Right ventricle myocardium superior (tissue), 1 donor: ENCODE measurements around the gene RNF138. TPM values are rescaled to one million over a fixed set of nuclear protein-coding genes. Genes with fewer than 3 reads are reported as not detected.
"Not testable (repeated sequence)": the region's sequence is repeated elsewhere in the genome, so short reads cannot be mapped to it uniquely, and the experiment has no call there.

Experiments
- ATAC-seq: fragments of 200-7000 bp; cut with Tn5 transposase; one replicate; pipeline ENCODE4 v1.9.1; 2020; ENCODE audit warnings: mild to moderate bottlenecking; ENCODE audit not compliant: poor library complexity
- DNase-seq: peaks from one replicate; pipeline ENCODE4 v3.0.0-alpha.2; 2020
- intact Hi-C: fragments of 100-400 bp; cut with DNase I; formaldehyde crosslinking; loops from one replicate; pipeline ENCODE4 v1.11.2; 2022
- long read RNA-seq: library from polyadenylated mRNA; unstranded; transcript quantifications from one replicate; pipeline ENCODE4 v2.0.0, GENCODE V29; 2021
- total RNA-seq: library from RNA; stranded (reverse); fragmentation: NEBNext Ultra II Directional; extraction: Animal tissue kit (Norgen Biotek cat#: 25700); gene quantifications from one replicate; pipeline ENCODE4 v1.2.1, GENCODE V29; 2021
- donor health status: DM: no; HTN: yes; CAD: no; lungs with severe emphysema.

The RNF138 gene, protein sequence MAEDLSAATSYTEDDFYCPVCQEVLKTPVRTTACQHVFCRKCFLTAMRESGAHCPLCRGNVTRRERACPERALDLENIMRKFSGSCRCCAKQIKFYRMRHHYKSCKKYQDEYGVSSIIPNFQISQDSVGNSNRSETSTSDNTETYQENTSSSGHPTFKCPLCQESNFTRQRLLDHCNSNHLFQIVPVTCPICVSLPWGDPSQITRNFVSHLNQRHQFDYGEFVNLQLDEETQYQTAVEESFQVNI
- 8.9 TPM for total RNA-seq
- long read RNA-seq, partial matches to known transcripts, result 3 of 9 reads
- long read RNA-seq, other reads (novel, unspliced or antisense), result 2 of 9 reads

GRCh38 chr18:32091724-32092421, at the start of gene RNF138:
TSS of gene RNF138 (plus strand) at chr18:32091874. CDS start at chr18:32092777, 903 bp downstream.
- intact Hi-C loops, result no loop called here
- DNase-seq (peak; percentile 93), ATAC-seq (peak; percentile 81)

- intact Hi-C loops, result no loop called here
- ATAC-seq (no peak), DNase-seq (no peak)
Measured at GRCh38 chr18:32042337-32042736, 49.3 kb upstream of the RNF138 start.

- intact Hi-C loops, result no loop called here
- peak; percentile 66 for DNase-seq
- peak; percentile 90 for ATAC-seq
Measured at GRCh38 chr18:32048507-32049091, 43.1 kb upstream of the RNF138 start.

DNA sequence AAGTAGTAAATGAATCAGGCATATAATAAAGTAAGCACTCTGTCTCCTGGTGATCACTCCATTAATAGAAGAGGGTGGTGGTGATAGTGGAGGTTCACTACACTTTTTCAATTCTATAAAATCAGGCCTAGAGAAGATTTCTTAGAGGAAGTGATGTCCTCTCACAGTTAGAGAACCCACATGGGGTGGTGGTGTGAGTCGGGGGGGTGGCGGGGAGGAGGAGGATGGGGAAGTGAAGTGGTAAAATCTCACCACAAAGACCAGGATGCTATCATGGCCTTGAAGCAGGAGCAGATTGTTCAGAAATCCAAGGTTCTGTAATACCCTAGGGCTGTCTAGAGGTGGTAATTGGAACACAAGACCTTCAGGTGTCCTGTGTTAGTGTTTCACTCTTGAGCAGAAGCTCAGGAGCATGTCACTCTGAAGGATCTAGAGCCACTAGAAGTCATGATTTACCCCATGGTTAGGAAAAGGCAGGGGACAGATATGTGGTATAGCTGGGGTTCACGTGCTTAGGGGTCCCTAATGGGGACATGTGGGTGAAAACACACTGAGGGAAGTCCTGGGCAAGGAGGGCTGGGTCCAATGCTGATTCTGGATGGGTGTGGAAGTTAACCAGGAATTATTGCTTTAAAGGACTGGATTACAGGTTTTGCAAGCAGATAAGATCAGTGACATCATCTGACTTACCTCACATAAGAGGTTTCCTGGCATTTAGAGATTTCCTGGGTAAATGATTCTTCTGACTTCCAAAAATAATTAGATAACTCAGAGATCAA, 42.1 kb upstream of the RNF138 start:
- intact Hi-C loops, result no loop called here
- ATAC-seq, result peak; percentile 66
- DNase-seq, result peak; percentile 68

DNA sequence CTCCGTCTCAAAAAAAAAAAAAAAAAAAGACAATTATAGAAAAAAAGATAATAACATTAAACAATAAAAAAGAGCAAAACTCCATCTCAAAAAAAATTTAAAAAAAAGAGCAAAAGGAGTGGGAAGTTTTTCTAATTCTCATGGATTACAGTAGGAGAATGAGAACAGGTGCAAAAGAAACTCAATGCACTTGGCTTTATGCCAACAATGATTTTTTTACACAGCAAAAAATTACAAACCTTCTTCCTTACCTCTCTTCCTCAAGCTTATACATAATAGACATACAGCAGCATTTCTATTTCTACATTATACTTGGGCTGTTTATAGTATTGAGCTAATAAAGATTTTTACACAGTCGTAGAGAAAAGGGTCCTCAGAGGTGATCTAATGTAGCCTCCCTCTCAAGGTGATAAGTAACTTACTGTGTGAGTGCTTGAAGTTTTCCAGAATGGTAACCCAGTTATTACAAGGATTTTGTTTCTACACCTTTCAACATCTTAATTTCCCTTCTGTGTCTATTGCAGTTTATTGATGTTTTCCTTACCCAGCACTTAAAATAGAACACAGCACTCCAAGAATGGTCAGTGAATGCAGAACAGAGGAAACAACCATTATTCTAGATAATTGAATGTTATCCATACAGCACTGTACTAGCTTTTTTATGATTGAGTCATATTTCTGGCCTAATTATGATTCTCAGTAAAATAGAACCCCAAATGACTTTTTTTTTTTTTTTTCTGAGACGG, 34.9 kb upstream of the RNF138 start:
- intact Hi-C loops, result no loop called here
- DNase-seq (no peak), ATAC-seq (no peak)

GRCh38 chr18:32057624-32058165, 34.0 kb upstream of the RNF138 start:
- ATAC-seq (no peak), DNase-seq (no peak)
- intact Hi-C loops, result no loop called here

GRCh38 chr18:32060026-32060425, 31.6 kb upstream of the RNF138 start:
- DNase-seq (no peak), ATAC-seq (no peak)
- intact Hi-C loops, result no loop called here

DNA sequence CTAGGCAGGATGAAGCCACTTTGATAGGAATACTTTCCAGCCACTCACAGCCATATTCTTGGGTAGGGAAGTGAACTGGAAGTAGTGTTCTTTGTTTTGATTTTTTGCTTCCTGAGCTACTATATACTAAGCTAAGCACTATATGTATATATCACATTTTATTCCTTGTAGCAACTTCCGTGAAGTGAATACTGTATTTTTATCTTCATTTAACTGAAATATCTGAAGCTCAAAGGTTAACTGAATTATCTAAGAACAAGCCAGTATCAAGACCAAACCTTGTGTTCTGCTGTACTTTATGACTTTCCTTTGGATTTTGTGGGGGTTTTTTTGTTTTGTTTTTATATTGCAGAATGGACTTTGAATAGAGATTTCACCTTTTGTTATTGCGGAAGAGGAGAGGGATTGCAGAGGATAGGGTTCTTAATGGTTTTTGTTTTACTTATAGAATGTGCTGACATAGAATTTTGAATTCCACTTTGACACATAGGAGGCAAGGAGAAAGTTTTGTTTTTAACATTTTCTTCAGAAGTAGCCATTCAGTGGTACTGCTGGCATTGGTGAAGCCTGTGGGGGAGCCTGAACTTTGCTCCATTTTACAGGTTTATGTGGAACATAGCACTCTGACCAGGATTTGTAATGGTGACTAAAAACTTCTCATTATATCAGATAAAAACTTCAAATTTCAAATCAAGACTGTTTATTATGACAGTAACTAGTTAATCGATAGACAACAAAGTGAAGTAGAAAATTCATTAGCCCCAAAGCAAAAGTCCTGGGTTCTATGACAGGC, 24.1 kb upstream of the RNF138 start:
- intact Hi-C loops, result no loop called here
- no peak for ATAC-seq
- DNase-seq, result no peak

DNA sequence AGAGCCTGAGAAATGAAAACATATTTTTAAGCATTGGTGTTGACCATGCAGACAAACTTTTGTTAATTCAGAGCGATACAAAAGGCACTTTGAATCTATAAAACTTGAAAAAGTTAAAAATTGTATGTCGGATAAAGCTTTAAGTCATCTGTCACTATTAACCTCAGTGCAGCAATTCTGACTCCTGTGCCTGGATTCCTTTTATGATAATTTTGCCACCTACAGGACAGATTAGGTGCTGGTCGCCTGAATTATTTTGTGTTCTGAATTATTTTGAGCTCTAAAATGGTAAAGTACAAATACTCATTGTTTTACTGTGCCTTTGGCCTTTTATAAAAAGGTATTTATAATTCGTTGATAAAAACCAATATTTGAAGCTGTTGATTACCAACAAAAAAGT, 19.4 kb upstream of the RNF138 start:
- no peak for DNase-seq
- ATAC-seq, result no peak
- intact Hi-C loops, result no loop called here

DNA sequence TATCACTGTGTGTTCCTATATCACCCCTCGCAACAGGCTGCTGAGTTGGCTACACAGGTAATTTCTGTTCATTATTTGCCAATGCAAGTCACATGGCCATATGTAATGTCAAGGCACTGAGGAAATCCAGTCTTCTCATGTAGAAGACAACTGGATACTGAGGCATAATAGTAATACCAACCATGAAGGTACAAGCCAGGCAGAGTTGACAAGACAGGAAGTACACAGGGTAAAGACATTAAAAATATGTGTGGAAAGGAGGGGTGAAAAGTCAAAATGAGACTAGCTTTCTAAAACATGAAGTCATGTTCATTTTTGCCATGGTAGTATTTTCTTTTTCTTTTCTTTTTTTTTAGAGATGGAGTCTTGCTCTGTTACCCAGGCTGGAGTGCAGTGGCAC, 17.5 kb upstream of the RNF138 start:
- DNase-seq (no peak), ATAC-seq (no peak)
- intact Hi-C loops, result no loop called here

- intact Hi-C loops, result no loop called here
Measured at GRCh38 chr18:32078845-32079244, 12.8 kb upstream of the RNF138 start.

GRCh38 chr18:32081881-32082280, 9.8 kb upstream of the RNF138 start:
- ATAC-seq (no peak), DNase-seq (no peak)
- intact Hi-C loops, result loop anchor here (10.0 kb wide), 2 partner anchors 57 to 137 kb away; partner anchors contain the start of gene TRAPPC8

More at GRCh38 chr18:32078845-32079244, 12.8 kb upstream of the RNF138 start:
- no peak for DNase-seq
- ATAC-seq, result no peak

DNA sequence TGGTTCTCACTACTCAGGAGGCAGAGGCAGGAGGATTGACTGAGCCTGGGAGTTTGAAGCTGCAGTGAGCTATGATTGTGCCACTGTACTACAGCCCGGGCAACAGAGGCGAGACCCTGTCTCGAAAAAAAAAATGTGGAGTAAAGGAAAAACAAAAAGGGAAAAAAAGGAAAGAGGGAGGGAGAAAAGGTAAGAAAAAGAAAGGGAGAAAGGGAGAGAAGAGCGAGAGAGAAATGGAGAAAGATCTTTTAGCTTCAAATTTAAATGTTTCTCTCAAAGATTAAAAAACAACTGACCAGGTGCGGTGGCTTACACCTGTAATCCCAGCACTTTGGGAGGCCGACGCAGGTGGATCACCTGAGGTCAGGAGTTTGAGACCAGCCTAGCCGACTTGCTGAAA, 7.9 kb upstream of the RNF138 start:
- ATAC-seq (no peak), DNase-seq (no peak)
- intact Hi-C loops, result loop anchor here (10.0 kb wide), 2 partner anchors 59 to 139 kb away; partner anchors contain the start of gene TRAPPC8

- DNase-seq, result no peak
- intact Hi-C loops, result loop anchor here (10.0 kb wide), 2 partner anchors 62 to 142 kb away; partner anchors contain the start of gene TRAPPC8
Measured at GRCh38 chr18:32086881-32087280, 4.8 kb upstream of the RNF138 start.

DNA sequence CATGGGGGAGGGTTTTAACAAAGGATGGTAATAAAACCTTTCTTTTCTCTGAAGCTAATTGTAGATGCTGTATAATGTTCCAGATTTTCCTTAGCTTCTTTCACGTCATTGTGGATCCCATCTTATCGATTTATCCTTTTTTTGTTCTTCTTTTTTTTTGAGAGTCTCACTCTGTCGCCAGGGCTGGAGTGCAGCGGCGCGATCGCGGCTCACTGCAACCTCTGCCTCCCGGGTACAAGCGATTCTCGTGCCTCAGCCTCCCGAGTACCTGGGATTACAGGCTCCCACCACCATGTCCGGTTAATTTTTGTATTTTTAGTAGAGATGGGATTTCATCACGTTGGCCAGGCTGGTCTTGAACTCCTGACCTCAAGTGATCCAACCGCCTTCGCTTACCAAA, 843 bp upstream of the RNF138 start:
- intact Hi-C loops, DNase-seq, ATAC-seq: not testable (repeated sequence)

More at GRCh38 chr18:32086881-32087280, 4.8 kb upstream of the RNF138 start:
- no peak for ATAC-seq

DNA sequence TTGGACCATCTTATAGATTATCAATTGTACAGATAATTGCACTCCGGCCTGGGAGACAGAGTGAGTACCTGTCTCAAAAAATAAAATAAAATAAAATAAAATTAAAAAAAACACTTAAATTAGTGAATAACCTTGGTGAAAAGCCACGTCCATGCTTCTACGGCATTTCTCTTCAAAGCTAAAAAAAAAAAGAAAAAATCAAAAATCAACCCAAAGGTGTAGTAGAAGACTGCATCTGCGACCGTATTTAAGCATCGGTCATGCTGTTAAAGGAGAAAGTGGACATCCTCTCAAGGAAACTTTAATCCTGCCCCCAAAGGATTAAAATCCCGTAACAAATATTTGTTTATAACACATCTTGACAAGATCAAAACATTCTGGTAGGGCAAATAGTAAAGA, 350 bp upstream of the RNF138 start:
- ATAC-seq (no peak), DNase-seq (no peak)
- intact Hi-C loops, result no loop called here

DNA sequence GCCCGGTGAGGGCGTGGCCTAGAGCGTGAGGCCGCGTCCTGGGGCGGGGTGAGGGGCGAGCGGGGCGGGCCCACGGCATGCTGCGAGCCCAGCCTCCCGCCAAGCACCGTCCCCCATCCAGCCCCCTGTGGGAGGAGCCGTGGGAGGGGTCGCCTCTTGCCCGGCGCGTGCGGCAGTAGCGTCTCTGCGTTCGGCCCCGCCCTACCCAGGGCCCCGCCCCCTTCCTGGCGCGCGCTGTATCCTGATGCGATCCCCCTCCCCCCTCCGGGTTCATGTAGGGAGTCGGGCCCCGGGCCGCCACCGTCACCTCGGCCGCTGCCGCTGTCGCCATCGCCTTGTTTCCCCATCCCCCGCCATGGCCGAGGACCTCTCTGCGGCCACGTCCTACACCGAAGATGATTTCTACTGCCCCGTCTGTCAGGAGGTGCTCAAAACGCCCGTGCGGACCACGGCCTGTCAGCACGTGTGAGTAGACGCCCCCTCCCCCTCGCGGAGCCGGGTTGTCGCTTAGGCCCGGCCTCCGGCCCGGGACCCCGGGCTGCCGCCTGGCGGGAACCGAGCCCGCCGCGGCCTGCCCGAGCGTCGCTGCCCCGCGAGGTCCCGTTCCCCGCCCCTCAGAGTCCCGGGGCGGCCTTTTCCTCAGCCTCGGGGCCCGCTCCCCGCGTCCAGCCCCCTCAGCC, 888 bp downstream of the RNF138 start:
- intact Hi-C loops, result no loop called here

More for the DNA sequence above, 888 bp downstream of the RNF138 start:
- DNase-seq (peak; percentile 99), ATAC-seq (peak; percentile 98)
